Trophoblast cell (in vitro differentiated cells and primary cell): ENCODE measurements around the gene VPS16.
"Not testable (repeated sequence)": the region's sequence is repeated elsewhere in the genome, so short reads cannot be mapped to it uniquely, and the experiment has no call there.

ENCODE experiments used
- DNase-seq, 2 donors: peaks; one replicate each; pipeline ENCODE4 v3.0.0-alpha.2; 2016
- H2AFZ ChIP-seq: 2 replicates; pipeline ENCODE4 v1.6.1; 2013; ENCODE audit warnings: low read length, moderate library complexity, mild to moderate bottlenecking; ENCODE audit not compliant: insufficient read depth, poor library complexity
- H2AK5ac ChIP-seq: 2 replicates; pipeline ENCODE4 v1.6.1; 2013; ENCODE audit warnings: mild to moderate bottlenecking, low read length
- H2BK120ac ChIP-seq: 2 replicates; pipeline ENCODE4 v1.6.1; 2013; ENCODE audit warnings: low read length, mild to moderate bottlenecking, moderate library complexity; ENCODE audit not compliant: insufficient read depth, poor library complexity
- H2BK12ac ChIP-seq: 2 replicates; pipeline ENCODE4 v1.6.1; 2013; ENCODE audit warnings: mild to moderate bottlenecking, low read length, moderate library complexity
- H2BK5ac ChIP-seq: 2 replicates; pipeline ENCODE4 v1.6.1; 2013; ENCODE audit warnings: low read length, low read depth, moderate library complexity, mild to moderate bottlenecking; ENCODE audit not compliant: poor library complexity
- H3K14ac ChIP-seq: 2 replicates; pipeline ENCODE4 v1.6.1; 2013; ENCODE audit warnings: mild to moderate bottlenecking, low read length
- H3K18ac ChIP-seq: 2 replicates; pipeline ENCODE4 v1.6.1; 2013; ENCODE audit warnings: mild to moderate bottlenecking, low read length
- H3K23ac ChIP-seq: 2 replicates; pipeline ENCODE4 v1.6.1; 2013; ENCODE audit warnings: low read length
- H3K27ac ChIP-seq: 2 replicates; pipeline ENCODE4 v1.5.1; 2013; ENCODE audit warnings: low read depth, mild to moderate bottlenecking, inconsistent platforms, low read length, moderate library complexity
- H3K27me3 ChIP-seq: 2 replicates; pipeline ENCODE4 v1.6.1; 2013; ENCODE audit warnings: inconsistent platforms, mild to moderate bottlenecking, low read length, moderate library complexity; ENCODE audit not compliant: insufficient read depth
- H3K36me3 ChIP-seq, 2 experiments: 1 replicate in 1 of 2; 2 replicates in 1 of 2; pipeline ENCODE4 v1.6.1; 2013; ENCODE audit warnings: low read length in 2 of 2, mild to moderate bottlenecking in 2 of 2, moderate library complexity in 1 of 2; ENCODE audit not compliant: insufficient read depth in 2 of 2, control insufficient read depth in 1 of 2
- H3K4ac ChIP-seq: 2 replicates; pipeline ENCODE4 v1.6.1; 2013; ENCODE audit warnings: low read depth, mild to moderate bottlenecking, low read length, moderate library complexity
- H3K4me1 ChIP-seq, 2 experiments: 1 replicate in 1 of 2; 2 replicates in 1 of 2; pipeline ENCODE4 v1.6.1; 2013; ENCODE audit warnings: low read length in 2 of 2, mild to moderate bottlenecking in 2 of 2, moderate library complexity in 1 of 2; ENCODE audit not compliant: insufficient read depth in 2 of 2, control insufficient read depth in 1 of 2
- H3K4me2 ChIP-seq: 2 replicates; pipeline ENCODE4 v1.6.1; 2013; ENCODE audit warnings: inconsistent platforms, mild to moderate bottlenecking, low read length, moderate library complexity
- H3K4me3 ChIP-seq: 2 replicates; pipeline ENCODE4 v1.5.1; 2013; ENCODE audit warnings: mild to moderate bottlenecking, low read depth, low read length, inconsistent platforms
- H3K79me1 ChIP-seq: one replicate; pipeline ENCODE4 v1.6.1; 2013; ENCODE audit warnings: low read length
- H3K79me2 ChIP-seq: 2 replicates; pipeline ENCODE4 v1.6.1; 2013; ENCODE audit warnings: low read length, mild to moderate bottlenecking; ENCODE audit not compliant: control insufficient read depth, insufficient read depth, poor library complexity
- H3K9ac ChIP-seq: 2 replicates; pipeline ENCODE4 v1.6.1; 2013; ENCODE audit warnings: mild to moderate bottlenecking, low read length
- H3K9me3 ChIP-seq: 2 replicates; pipeline ENCODE4 v1.6.1; 2013; ENCODE audit warnings: low read depth, mild to moderate bottlenecking, control low read depth, inconsistent platforms, low read length; ENCODE audit not compliant: insufficient read depth
- H4K12ac ChIP-seq: 2 replicates; pipeline ENCODE4 v1.6.1; 2013; ENCODE audit warnings: low read depth, mild to moderate bottlenecking, low read length, moderate library complexity
- H4K8ac ChIP-seq: 2 replicates; pipeline ENCODE4 v1.6.1; 2013; ENCODE audit warnings: low read depth, mild to moderate bottlenecking, low read length, moderate library complexity
- H4K91ac ChIP-seq: one replicate; pipeline ENCODE4 v1.6.1; 2013; ENCODE audit warnings: low read depth, mild to moderate bottlenecking, low read length, moderate library complexity
- WGBS: extraction: QIAGEN DNeasy Blood & Tissue Kit; methylation state at CpG from one replicate; pipeline ENCODE4 v1.1.7; 2013; ENCODE audit warnings: missing lambda C conversion rate; ENCODE audit not compliant: insufficient read length, insufficient coverage; ENCODE audit errors: extremely low coverage; 5-methylcytosine and 5-hydroxymethylcytosine counted together

Gene VPS16

GRCh38 chr20:2895154-2895553 lies 54.6 kb downstream of the VPS16 start:
- whole genome bisulfite sequencing: no CpG with 5 or more reads among the region's 3 CpGs
- H2BK12ac ChIP-seq, H3K14ac ChIP-seq: not testable (repeated sequence)

GRCh38 chr20:2899243-2899642 lies 58.7 kb downstream of the VPS16 start:
- H4K12ac ChIP-seq: no peak overlapping the region
- no peak overlapping the region for H3K23ac ChIP-seq
- H3K9ac ChIP-seq: no peak overlapping the region
- H3K27ac ChIP-seq: no peak overlapping the region
- H2BK120ac ChIP-seq: no peak overlapping the region
- no peak overlapping the region for H2BK12ac ChIP-seq
- WGBS: no CpG with 5 or more reads among the region's 3 CpGs
- H3K4me3 ChIP-seq: no peak overlapping the region
- no peaks in the 10 kb centered on the region for H3K79me2 ChIP-seq
- no peaks in the 10 kb centered on the region for H3K79me1 ChIP-seq
- no peaks in the 10 kb centered on the region for H3K27me3 ChIP-seq
- no peak overlapping the region for H2BK5ac ChIP-seq
- H4K8ac ChIP-seq: no peak overlapping the region
- H4K91ac ChIP-seq: no peak overlapping the region
- no peak for DNase-seq
- H3K14ac ChIP-seq: no peak overlapping the region
- no peak overlapping the region for H2AK5ac ChIP-seq
- H3K18ac ChIP-seq: no peak overlapping the region
- no peak overlapping the region for H3K4ac ChIP-seq
- H3K4me1 ChIP-seq: no peaks in the 10 kb centered on the region
- H3K36me3 ChIP-seq: no peaks in the 10 kb centered on the region
- no peak overlapping the region for H3K4me2 ChIP-seq
- H3K9me3 ChIP-seq: no peaks in the 10 kb centered on the region
- H2AFZ ChIP-seq: no peak overlapping the region

More at GRCh38 chr20:2895154-2895553, 54.6 kb downstream of the VPS16 start:
- not testable (repeated sequence) for H2BK5ac ChIP-seq, H3K79me1 ChIP-seq, H3K9ac ChIP-seq, H3K9me3 ChIP-seq, H3K4me2 ChIP-seq, H3K79me2 ChIP-seq, H3K27me3 ChIP-seq, H4K8ac ChIP-seq, H2AK5ac ChIP-seq, H2AFZ ChIP-seq, H4K91ac ChIP-seq, DNase-seq, H3K4me3 ChIP-seq, H3K27ac ChIP-seq, H3K23ac ChIP-seq, H3K18ac ChIP-seq, H3K4me1 ChIP-seq, H4K12ac ChIP-seq, H3K36me3 ChIP-seq, H3K4ac ChIP-seq, H2BK120ac ChIP-seq

- Histone ChIP-seq H2BK120ac (no peak overlapping the region), H3K4me3 (no peak overlapping the region), H3K23ac (no peak overlapping the region), H2AK5ac (no peak overlapping the region), H2BK5ac (no peak overlapping the region), H3K27ac (no peak overlapping the region), H3K9ac (no peak overlapping the region), H2BK12ac (no peak overlapping the region), H3K79me2 (no peaks in the 10 kb centered on the region), H2AFZ (no peak overlapping the region), H3K36me3 (no peaks in the 10 kb centered on the region), H3K18ac (no peak overlapping the region), H3K4me2 (no peak overlapping the region), H3K79me1 (no peaks in the 10 kb centered on the region), H3K4ac (no peak overlapping the region), H3K9me3 (no peaks in the 10 kb centered on the region), H4K12ac (no peak overlapping the region), H4K91ac (no peak overlapping the region), H4K8ac (no peak overlapping the region), H3K4me1 (no peaks in the 10 kb centered on the region), H3K27me3 (no peaks in the 10 kb centered on the region), H3K14ac (no peak overlapping the region)
- WGBS: no CpG with 5 or more reads among the region's 11 CpGs
- DNase-seq: no peak
Observed at GRCh38 chr20:2900845-2901592, 60.5 kb downstream of the VPS16 start.

GRCh38 chr20:2902291-2902690 lies 61.7 kb downstream of the VPS16 start:
- H4K91ac ChIP-seq: no peak overlapping the region
- H3K27me3 ChIP-seq: no peaks in the 10 kb centered on the region
- no peak overlapping the region for H3K27ac ChIP-seq
- WGBS: no CpG with 5 or more reads among the region's 1 CpG
- no peak for DNase-seq
- no peak overlapping the region for H2BK12ac ChIP-seq
- H3K79me2 ChIP-seq: no peaks in the 10 kb centered on the region
- no peak overlapping the region for H3K4ac ChIP-seq
- H3K14ac ChIP-seq: no peak overlapping the region
- H4K12ac ChIP-seq: no peak overlapping the region
- H3K23ac ChIP-seq: no peak overlapping the region
- H2BK5ac ChIP-seq: no peak overlapping the region
- H3K4me1 ChIP-seq: no peaks in the 10 kb centered on the region
- H3K9me3 ChIP-seq: no peaks in the 10 kb centered on the region
- H2AK5ac ChIP-seq: no peak overlapping the region
- H3K18ac ChIP-seq: no peak overlapping the region
- H3K36me3 ChIP-seq: no peaks in the 10 kb centered on the region
- no peaks in the 10 kb centered on the region for H3K79me1 ChIP-seq
- H4K8ac ChIP-seq: no peak overlapping the region
- no peak overlapping the region for H2BK120ac ChIP-seq
- H3K4me2 ChIP-seq: no peak overlapping the region
- H3K4me3 ChIP-seq: no peak overlapping the region
- H3K9ac ChIP-seq: no peak overlapping the region
- H2AFZ ChIP-seq: no peak overlapping the region
